GM21423 (cell line): ENCODE data around the gene MORC4.
A peak's percentile ranks its signal among the peaks of the same experiment; 100 is the strongest.

Experiments
- ATAC-seq: cut with Tn5 transposase; IDR thresholded peaks from one replicate; pipeline ENCODE4 v1.9.1; 2021; ENCODE audit warnings: mild to moderate bottlenecking, moderate library complexity; ENCODE audit not compliant: unreplicated experiment

Gene MORC4

GRCh38 chrX:106917830-106918500 is 82.0 kb downstream of the MORC4 start:
- no peak for ATAC-seq

DNA sequence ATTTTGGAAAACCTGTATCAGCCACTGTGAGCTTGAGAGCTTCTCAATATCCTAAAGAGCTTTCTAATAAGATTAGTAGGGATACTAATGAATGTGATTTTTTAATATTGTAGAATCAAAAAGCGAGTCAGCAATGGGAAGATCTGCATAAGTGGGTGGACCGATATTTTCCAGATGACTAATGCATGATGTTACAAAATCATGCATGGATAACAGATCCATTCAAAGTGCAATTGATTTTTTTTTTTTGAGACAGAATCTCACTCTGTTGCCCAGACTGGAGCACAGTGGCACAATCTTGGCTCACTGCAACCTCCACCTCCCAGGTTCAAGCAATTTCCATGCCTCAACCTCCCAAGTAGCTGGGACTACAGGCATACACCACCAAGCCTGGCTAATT is 87.1 kb downstream of the MORC4 start:
- ATAC-seq: no peak

DNA sequence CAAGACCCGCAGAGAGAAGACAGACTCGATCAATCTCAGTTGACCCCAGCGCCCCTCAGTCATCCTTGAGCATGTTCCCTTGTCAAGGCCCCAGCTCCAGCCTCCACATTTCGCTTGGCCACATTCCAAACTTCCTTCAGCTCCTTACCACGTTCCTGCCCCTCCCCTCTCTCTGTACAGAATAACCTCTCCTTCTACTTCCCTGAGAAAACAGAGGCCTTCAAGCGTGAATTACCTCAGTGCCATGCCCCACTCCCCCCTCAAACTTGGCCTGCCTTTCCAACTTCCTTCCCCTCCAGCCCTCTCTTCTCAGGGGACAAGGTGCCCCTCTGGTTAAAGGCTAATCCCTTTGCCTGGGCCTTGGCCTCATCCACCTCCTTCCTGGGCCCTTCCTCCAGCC is 93.7 kb downstream of the MORC4 start:
- no peak for ATAC-seq

- no peak for ATAC-seq
Measured at GRCh38 chrX:106905064-106905708, 94.8 kb downstream of the MORC4 start.

DNA sequence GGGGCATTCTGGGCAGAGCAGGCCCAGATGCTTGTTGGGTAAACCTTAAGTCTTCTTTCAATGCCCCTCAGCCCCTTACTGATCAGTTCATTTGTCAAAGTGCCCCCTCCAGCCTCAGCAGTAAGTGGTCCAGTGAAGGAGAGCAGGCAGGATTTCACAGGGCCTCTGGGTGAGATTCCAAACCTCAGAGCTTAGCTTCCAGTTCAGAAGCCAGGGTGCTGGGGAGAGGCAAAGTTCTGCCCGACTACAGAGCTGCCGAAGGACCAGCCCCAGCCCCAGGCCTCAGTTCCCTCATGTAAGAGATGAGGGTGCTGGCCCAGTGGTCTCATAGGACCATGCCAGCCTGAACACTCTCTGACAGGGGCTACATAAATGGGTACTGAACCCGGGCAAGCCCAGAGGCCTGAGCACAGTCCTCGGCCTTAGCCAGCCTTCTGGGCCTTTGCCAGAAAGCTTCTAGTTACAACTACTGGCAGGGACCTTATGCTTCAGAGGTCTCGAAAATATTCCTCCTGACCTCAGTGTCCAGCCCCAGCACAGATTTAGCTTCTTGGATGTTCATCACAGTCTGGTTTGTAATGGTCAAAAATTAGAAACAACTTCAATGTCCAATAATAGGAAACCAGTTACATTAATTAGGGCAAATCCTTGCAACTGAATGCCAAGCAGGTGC is 96.0 kb downstream of the MORC4 start:
- ATAC-seq: no peak

- ATAC-seq: no peak
Measured at GRCh38 chrX:106903291-106903824, 96.7 kb downstream of the MORC4 start, which contains the start of gene RIPPLY1. TSS of gene RIPPLY1 (minus strand) at chrX:106903341. CDS start at chrX:106903287, 54 bp downstream.

- no peak for ATAC-seq
Measured at GRCh38 chrX:106902684-106903083, 97.3 kb downstream of the MORC4 start.

- no peak for ATAC-seq
Measured at GRCh38 chrX:106901781-106902219, 98.2 kb downstream of the MORC4 start.

GRCh38 chrX:106901341-106901740 is 98.7 kb downstream of the MORC4 start:
- ATAC-seq: no peak

GRCh38 chrX:106899841-106900240 is 100.2 kb downstream of the MORC4 start:
- ATAC-seq: no peak

DNA sequence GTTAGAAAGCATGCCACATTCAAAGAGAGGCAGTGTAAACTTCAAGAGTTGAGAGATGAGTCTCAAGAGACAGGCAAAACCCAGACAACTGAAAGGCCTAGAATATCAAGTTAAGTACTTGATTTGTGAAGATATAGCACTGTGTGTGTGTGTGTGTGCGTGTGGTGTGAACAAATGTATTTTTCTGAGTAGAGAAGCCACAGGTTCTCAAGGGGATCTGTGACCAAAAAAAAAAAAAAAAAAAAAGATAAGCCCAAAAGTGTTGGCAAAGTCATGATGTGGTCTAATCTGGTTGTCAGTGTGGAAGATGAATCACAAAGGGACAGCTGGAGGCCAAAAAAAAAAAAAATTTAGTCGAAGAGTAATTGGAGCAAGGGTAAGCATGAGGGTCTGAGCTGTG is 100.7 kb downstream of the MORC4 start:
- no peak for ATAC-seq

GRCh38 chrX:106898462-106898861 is 101.5 kb downstream of the MORC4 start:
- ATAC-seq: peak; percentile 81

- ATAC-seq: no peak
Measured at GRCh38 chrX:106897259-106897658, 102.8 kb downstream of the MORC4 start.

- ATAC-seq: no peak
Measured at GRCh38 chrX:106894978-106895452, 105.0 kb downstream of the MORC4 start.

- ATAC-seq: peak; percentile 72
Measured at GRCh38 chrX:106894392-106894909, 105.6 kb downstream of the MORC4 start.

DNA sequence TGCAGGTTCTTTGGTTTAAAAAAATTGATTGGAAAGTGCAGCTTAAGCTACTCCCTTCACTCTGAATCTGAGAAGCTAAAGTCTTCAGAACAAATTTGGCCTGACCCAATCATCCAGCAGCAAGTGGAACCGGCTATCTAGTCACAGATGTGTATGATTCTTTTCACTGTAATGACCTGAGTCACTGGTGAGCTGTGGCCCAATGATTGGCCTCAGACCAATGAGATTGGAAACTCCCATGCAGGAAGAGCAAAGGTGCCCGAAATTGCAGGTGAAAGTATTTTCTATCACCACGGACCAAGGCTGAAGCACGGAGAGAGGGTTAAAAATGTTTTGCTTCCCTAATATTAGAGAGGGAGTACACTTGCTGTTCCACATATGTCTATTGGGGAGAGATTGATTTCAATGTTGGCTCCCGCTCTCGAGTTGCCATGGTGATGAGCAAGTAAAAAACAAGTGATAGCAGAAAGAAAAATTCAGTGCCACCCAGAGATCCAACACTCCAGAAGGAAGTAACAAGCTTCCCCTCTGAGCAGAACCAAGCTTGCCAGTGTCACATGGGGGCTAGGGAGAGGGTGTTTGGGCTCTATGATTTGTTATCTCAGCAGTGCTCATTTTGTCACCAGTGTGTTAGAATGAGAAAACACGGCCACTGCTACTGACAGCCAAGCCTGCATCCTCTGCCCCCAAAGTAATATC is 108.1 kb downstream of the MORC4 start:
- no peak for ATAC-seq
